Natural killer cell treated with Interleukin-12 subunit alpha and Interleukin-12 subunit beta and Interleukin-15 and Interleukin-18, amount 100 ng/mL, for 72 hours (primary cell): Measurements from ENCODE around the gene FAIM2. TPM values are rescaled to one million over a fixed set of nuclear protein-coding genes. Genes with fewer than 3 reads are reported as not detected.

Experiments
- ATAC-seq, 2 donors: fragments of 150-1000 bp; cut with Tn5 transposase in 1 of 2; sonication (Bioruptor Pico), chemical (Tn5 transposase) in 1 of 2; 2 replicates each; pipeline ENCODE4 v1.10.0; 2021
- DNase-seq: peaks from one replicate; pipeline ENCODE4 v3.0.0; 2022; ENCODE audit warnings: low spot score
- H3K27ac Mint-ChIP-seq, 2 donors: 1 replicate in 1 of 2; 2 replicates in 1 of 2; pipeline ENCODE4 v1.8.0; 2022; ENCODE audit warnings: mixed read lengths in 2 of 2, mild to moderate bottlenecking in 1 of 2, moderate library complexity in 1 of 2
- H3K27me3 Mint-ChIP-seq, 2 donors: 1 replicate in 1 of 2; 2 replicates in 1 of 2; pipeline ENCODE4 v1.8.0; 2022; ENCODE audit warnings: mixed read lengths in 2 of 2
- H3K36me3 Mint-ChIP-seq: one replicate; pipeline ENCODE4 v1.8.0; 2022; ENCODE audit warnings: mixed read lengths
- H3K4me1 Mint-ChIP-seq, 2 donors: 1 replicate in 1 of 2; 2 replicates in 1 of 2; pipeline ENCODE4 v1.8.0; 2022; ENCODE audit warnings: low read depth in 2 of 2, mixed read lengths in 2 of 2, mild to moderate bottlenecking in 1 of 2
- H3K4me3 Mint-ChIP-seq: one replicate; pipeline ENCODE4 v1.8.0; 2022; ENCODE audit warnings: mixed read lengths
- H3K9me3 Mint-ChIP-seq: 2 replicates; pipeline ENCODE4 v1.8.0; 2022; ENCODE audit warnings: mixed read lengths
- total RNA-seq, 2 donors: library from RNA; stranded (reverse); gene quantifications; one replicate each; pipeline ENCODE4 v1.2.3, GENCODE V29; 2022

FAIM2 gene
- total RNA-seq = under 1 TPM in 1 of 2 donors, not detected in 1; 0.50 TPM

- Mint-ChIP-seq H3K36me3 (no peaks in the 10 kb centered on the region), H3K9me3 (no peaks in the 10 kb centered on the region), H3K4me3 (peak within 1 kb of the TSS; percentile 76), H3K27me3 (peaks cover 4 to 38% of the 10 kb centered on the region in 2 donors), H3K4me1 (peaks cover 8 to 11% of the 10 kb centered on the region in 2 donors), H3K27ac (peak within 1 kb of the TSS in 1 of 2 donors; percentile 71)
- ATAC-seq (peak; percentile 66 to 85), DNase-seq (peak; percentile 71)
These were observed at the start of gene FAIM2 for GRCh38 chr12:49903700-49904423. TSS of gene FAIM2 (minus strand) at chr12:49903900. CDS start at chr12:49903792, 108 bp downstream.

DNA sequence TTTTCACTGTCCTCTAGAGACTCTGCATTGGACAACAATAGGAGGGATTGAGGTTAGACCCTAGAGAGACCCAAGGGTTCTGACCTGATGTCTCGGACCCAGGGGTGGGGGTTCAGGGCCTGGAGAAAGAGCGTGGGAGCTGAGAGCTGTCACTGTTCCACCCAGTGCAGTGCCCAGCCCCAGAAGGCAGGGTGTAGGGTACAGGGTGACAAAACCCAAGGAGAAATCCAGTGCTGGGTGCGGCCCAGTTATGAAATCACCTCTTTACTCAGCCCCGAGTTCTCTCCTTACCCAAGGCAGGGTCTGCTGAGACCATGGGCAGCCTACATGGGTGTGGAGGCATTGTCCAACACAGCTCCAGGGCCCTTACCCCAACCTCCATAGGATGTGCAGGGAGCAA is 49.5 kb upstream of the FAIM2 start:
- no peak overlapping the region for H3K4me3 Mint-ChIP-seq
- DNase-seq = no peak
- peaks cover 21 to 39% of the 10 kb centered on the region in 2 donors for H3K27me3 Mint-ChIP-seq
- H3K27ac Mint-ChIP-seq = no peak overlapping the region
- no peaks in the 10 kb centered on the region for H3K4me1 Mint-ChIP-seq
- no peaks in the 10 kb centered on the region for H3K9me3 Mint-ChIP-seq
- ATAC-seq = no peak
- no peaks in the 10 kb centered on the region for H3K36me3 Mint-ChIP-seq

- no peaks in the 10 kb centered on the region for H3K9me3 Mint-ChIP-seq
- no peak overlapping the region for H3K4me3 Mint-ChIP-seq
- H3K4me1 Mint-ChIP-seq = no peaks in the 10 kb centered on the region
- DNase-seq = no peak
- H3K36me3 Mint-ChIP-seq = no peaks in the 10 kb centered on the region
- H3K27me3 Mint-ChIP-seq = peaks cover 15 to 38% of the 10 kb centered on the region in 2 donors
- no peak for ATAC-seq
- no peak overlapping the region for H3K27ac Mint-ChIP-seq
These were observed 48.8 kb upstream of the FAIM2 start for GRCh38 chr12:49952391-49953055.

GRCh38 chr12:49951411-49952240 is 47.9 kb upstream of the FAIM2 start:
- ATAC-seq = no peak
- Mint-ChIP-seq H3K4me1 (no peaks in the 10 kb centered on the region), H3K36me3 (no peaks in the 10 kb centered on the region), H3K9me3 (no peaks in the 10 kb centered on the region), H3K27ac (no peak overlapping the region), H3K27me3 (peaks cover 8 to 31% of the 10 kb centered on the region in 2 donors), H3K4me3 (no peak overlapping the region)
- DNase-seq = no peak

- Mint-ChIP-seq H3K4me1 (peaks cover 6 to 8% of the 10 kb centered on the region in 2 donors), H3K36me3 (no peaks in the 10 kb centered on the region), H3K9me3 (no peaks in the 10 kb centered on the region), H3K27me3 (peaks cover 8 to 31% of the 10 kb centered on the region in 2 donors), H3K27ac (no peak within 1 kb of the TSS), H3K4me3 (no peak within 1 kb of the TSS)
- DNase-seq = no peak
- no peak for ATAC-seq
These were observed 46.9 kb upstream of the FAIM2 start, which contains the start of gene AQP2 for GRCh38 chr12:49950273-49951251. TSS of gene AQP2 (plus strand) at chr12:49950737. CDS start at chr12:49950831, 94 bp downstream.

DNA sequence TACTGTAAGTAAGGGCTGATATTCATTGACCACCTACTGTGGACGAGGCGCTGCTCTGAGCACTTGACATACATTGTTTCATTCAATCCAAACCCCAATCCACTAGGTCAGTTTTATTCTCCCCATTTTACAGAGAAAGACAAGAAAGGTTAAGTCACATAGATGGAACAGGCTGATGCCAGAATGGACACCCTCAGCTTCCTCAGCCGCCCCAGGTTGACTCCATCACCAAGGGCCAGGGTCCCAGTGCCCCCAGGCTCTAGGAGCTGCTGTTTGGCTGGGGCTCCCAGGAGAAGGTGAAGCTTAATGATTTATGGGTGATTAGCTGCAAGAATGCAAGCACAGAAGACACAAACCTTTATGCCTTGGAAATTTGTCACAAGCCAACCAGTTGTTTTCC is 46.2 kb upstream of the FAIM2 start:
- H3K27me3 Mint-ChIP-seq = peaks cover 7 to 33% of the 10 kb centered on the region in 2 donors
- H3K4me1 Mint-ChIP-seq = peaks cover 13 to 14% of the 10 kb centered on the region in 2 donors
- H3K36me3 Mint-ChIP-seq = no peaks in the 10 kb centered on the region
- H3K4me3 Mint-ChIP-seq = no peak overlapping the region
- ATAC-seq = no peak
- no peaks in the 10 kb centered on the region for H3K9me3 Mint-ChIP-seq
- no peak overlapping the region for H3K27ac Mint-ChIP-seq
- no peak for DNase-seq

DNA sequence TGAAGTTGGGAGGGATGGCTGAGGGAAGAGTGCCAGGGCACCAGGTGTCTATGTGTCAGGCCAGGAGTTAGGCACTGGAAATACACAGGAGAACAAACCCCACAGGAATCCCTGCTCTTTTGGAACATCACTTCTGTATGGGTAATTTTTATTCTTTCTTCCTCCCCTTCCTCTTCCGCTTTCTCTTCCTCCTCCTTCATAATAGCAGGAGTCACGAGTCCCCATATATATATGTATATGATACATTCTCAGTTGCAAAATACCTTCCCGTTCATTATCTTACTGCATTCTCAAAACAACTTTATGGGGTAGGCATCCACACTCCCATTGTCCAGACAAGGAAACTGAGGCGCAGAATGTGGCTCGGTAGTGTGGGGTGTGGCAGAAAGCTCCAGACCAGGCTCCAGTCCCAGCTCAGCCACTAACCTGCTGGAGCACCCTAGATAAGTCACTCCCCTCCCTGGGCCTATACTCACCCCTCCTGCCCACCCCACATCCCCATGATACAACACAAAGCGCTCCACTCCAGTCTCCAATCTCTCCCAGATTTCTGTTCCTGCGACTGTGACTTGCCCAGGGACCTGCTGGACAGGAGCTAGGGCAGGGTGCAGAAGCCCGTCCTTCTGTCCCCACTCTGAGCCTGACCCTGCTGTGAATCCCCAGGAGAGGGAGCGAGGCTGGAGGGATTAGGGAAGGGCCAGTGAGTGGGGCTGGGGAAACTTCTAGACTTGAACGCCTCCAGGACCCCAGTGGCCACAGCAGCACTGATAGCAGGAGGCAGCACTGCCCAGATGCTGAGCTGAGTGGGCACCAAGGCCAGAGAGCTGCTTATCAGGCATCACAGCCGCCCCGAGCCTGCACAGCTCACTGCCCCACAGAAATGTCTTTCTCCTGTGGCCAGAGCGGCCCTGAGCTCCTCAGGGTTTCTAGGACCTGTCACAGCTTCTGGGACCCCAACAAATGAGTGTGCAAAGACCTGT is 45.5 kb upstream of the FAIM2 start:
- Mint-ChIP-seq H3K4me1 (peaks cover 14 to 20% of the 10 kb centered on the region in 2 donors), H3K27ac (no peak overlapping the region), H3K9me3 (no peaks in the 10 kb centered on the region), H3K4me3 (no peak overlapping the region), H3K36me3 (no peaks in the 10 kb centered on the region), H3K27me3 (peaks cover under 1 to 26% of the 10 kb centered on the region in 2 donors)
- ATAC-seq (no peak), DNase-seq (no peak)

DNA sequence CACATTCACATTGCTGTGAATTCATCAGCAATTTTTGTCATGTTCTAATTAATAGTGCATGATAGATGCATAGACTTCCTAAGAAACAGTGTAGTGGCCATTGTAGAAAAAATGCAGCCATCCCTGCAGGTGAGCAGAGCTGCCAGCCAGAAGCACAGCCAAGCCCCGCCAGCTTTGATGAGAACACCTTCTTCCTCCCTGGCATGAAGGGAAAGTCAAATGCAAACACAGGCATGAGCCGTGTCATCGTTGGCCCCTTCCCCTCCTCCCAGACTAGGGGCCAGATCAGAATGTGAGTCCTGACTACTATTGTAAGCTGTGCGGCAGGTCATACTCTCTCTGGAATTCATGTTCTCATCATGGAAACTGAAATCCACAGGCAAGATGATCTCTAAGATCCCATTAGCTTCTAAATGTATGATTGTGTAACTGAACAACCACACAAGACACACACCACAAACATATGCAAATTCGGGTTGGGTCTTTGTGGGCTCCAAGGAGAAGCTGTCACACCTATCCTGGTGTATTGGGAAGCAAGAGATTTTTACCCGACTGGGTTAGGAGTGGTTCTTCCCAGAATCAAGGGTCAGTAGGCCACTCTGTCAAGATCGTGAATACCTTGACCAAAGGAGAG is 44.0 kb upstream of the FAIM2 start:
- Mint-ChIP-seq H3K9me3 (no peaks in the 10 kb centered on the region), H3K27me3 (peaks cover 0 to 18% of the 10 kb centered on the region in 2 donors), H3K4me1 (peaks cover 14 to 20% of the 10 kb centered on the region in 2 donors), H3K27ac (no peak overlapping the region), H3K36me3 (no peaks in the 10 kb centered on the region), H3K4me3 (no peak overlapping the region)
- no peak for ATAC-seq
- DNase-seq = no peak

GRCh38 chr12:49946497-49946896 is 42.8 kb upstream of the FAIM2 start:
- H3K4me1 Mint-ChIP-seq = peaks cover 14 to 20% of the 10 kb centered on the region in 2 donors
- ATAC-seq = no peak
- peaks cover 0 to 18% of the 10 kb centered on the region in 2 donors for H3K27me3 Mint-ChIP-seq
- no peaks in the 10 kb centered on the region for H3K9me3 Mint-ChIP-seq
- H3K36me3 Mint-ChIP-seq = no peaks in the 10 kb centered on the region
- no peak overlapping the region for H3K4me3 Mint-ChIP-seq
- no peak for DNase-seq
- peak overlapping the region in 1 of 2 donors; percentile 87 for H3K27ac Mint-ChIP-seq

DNA sequence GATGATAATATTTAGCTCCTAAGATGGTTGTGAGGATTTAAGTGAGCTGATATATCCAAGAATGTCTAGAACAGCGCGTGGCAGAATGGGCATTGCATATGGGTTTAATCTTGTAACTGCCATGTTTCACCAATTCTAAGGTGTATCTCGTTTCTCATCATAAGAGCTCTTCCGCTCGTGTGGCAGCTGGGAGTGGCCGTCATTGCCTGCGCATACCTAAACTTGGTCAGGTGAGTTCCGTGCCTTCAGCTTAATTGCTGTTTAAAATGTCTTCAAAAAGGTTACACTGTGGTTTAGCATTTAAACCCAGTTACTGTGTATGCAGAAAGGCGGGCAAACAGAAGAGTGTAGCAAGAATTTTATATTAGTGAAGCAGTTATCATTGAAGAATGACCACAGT is 42.4 kb upstream of the FAIM2 start:
- Mint-ChIP-seq H3K36me3 (no peaks in the 10 kb centered on the region), H3K27ac (peak overlapping the region; percentile 77 to 87), H3K4me3 (peak overlapping the region; percentile 80), H3K9me3 (no peaks in the 10 kb centered on the region), H3K27me3 (peaks cover 0 to 18% of the 10 kb centered on the region in 2 donors), H3K4me1 (peaks cover 14 to 20% of the 10 kb centered on the region in 2 donors)
- no peak for ATAC-seq
- DNase-seq = no peak

GRCh38 chr12:49945394-49946080 is 41.8 kb upstream of the FAIM2 start:
- peak; percentile 85 for DNase-seq
- Mint-ChIP-seq H3K4me1 (peaks cover 14 to 20% of the 10 kb centered on the region in 2 donors), H3K27me3 (peaks cover 0 to 18% of the 10 kb centered on the region in 2 donors), H3K4me3 (peak overlapping the region; percentile 80), H3K36me3 (no peaks in the 10 kb centered on the region), H3K9me3 (no peaks in the 10 kb centered on the region), H3K27ac (peak overlapping the region; percentile 77 to 87)
- ATAC-seq = peak; percentile 92 to 95
